CD4-positive, alpha-beta T cell treated with Interleukin-1 beta for 1 hour (primary cell): ENCODE results near the gene DNAJA4.

Source experiments
- DNase-seq, 2 donors: peaks; one replicate each; pipeline ENCODE4 v3.0.0-alpha.2; 2020 to 2022

Gene DNAJA4

DNA sequence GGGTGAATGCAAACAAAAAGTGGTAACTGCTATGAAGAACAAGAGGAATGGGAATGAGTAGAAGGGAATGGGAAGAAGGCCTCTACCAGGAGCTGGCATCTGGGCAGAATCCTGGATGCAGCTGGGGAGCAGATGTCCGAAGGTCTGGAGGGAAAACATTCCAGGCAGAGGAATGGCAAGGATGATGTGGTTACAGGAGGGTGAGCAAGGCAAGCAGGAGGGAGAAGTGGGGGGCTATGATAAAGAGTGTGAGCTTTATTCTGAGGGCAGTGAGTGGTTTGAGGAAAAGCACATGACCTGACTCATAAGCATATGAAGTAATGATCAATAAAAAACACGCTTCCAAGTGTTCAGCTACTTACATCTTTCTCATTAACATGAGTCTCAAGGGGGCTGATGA is 18.0 kb downstream of the DNAJA4 start:
- no peak for DNase-seq

DNA sequence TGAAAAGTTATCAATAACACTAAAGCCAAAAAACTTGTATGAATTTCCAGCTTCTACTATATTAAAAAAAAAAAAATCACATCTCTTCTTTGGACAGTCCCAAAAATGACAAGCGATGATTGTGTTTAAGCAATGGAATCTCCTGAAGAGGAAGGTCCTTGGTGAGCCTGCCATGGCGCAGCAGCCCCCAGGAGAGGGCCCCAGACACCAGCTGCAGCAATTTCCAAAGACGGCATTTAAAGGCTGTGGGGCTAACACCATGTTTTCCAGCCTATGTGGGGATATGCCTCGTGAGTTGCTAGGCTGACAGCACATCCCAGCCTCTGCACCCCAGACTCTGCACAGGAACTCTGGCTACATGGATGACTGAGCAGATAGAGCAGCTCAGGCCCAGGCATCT is 20.4 kb downstream of the DNAJA4 start:
- DNase-seq: no peak

DNA sequence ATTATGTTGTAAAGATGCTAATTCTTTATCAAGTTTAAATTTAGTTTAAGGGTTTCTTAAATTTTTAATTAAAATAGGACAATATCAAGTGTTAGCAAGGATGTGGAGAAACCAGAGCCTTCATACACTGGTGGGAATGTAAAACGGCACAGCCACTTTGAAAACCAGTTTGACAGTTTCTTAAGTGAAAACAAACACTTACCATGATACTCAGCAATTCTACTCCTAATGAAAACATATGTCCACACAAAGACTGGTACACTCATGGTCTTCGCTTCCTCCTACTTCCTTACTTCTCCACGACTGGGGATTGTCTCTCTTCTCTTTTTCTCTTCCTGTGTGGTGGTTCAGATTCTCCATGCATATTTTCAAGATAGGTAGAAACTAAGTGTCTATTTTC is 25.9 kb downstream of the DNAJA4 start:
- DNase-seq: no peak

DNA sequence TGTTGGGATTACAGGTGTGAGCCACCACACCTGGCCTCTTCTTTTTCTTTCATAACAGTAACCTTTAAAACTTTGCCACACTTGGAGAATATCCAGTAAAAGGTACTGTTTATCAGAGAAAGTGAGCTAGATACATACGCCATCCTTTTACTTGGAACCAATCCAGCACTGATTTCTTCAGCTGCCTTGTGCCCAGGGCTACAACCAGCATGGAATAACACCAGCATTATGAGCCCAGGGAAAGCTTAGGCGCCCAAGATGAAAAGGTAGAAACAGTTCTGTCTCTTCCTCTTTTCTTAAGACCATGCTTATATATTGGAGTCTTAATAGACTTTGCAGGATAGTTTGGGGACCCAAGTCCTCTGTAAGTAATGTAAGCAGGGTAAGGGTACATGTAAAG is 26.7 kb downstream of the DNAJA4 start:
- DNase-seq: no peak

DNA sequence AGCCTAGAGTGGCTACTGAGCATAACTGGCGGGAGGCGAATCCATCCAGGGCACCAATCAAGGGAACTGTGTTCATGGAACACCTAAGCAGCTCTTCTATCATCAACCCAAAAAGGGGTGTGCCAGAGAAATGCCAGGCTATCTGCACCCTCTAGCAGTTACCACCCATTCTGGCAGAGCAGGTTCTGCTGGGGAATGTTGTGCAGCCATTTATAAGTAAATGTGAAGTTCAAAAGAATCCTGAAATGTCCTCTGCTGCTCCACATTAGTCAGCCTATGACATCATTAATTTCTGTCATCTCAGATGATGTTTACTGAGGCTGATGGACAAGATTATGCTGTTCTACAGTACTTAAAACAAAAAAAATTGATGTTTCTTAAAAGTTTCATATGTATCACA is 27.3 kb downstream of the DNAJA4 start:
- DNase-seq: no peak

DNA sequence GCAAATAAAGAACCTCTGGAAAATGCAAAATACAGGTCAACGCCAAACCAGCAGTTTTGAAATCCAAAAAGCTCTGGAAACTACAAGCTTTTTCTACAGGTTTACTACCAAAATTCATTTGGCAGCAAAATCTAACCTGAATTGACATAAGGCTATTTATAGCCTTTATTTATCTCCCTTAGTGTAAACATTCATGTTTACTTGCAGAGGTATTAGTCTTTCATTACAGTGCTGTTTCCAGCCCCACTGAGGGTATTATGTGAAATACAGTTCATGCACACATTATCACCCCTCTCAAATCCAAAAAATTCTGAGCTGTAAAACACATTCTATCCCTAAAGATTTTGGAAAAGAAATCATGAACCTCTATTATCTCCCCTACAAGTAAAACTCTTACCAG is 27.9 kb downstream of the DNAJA4 start:
- DNase-seq: no peak

DNA sequence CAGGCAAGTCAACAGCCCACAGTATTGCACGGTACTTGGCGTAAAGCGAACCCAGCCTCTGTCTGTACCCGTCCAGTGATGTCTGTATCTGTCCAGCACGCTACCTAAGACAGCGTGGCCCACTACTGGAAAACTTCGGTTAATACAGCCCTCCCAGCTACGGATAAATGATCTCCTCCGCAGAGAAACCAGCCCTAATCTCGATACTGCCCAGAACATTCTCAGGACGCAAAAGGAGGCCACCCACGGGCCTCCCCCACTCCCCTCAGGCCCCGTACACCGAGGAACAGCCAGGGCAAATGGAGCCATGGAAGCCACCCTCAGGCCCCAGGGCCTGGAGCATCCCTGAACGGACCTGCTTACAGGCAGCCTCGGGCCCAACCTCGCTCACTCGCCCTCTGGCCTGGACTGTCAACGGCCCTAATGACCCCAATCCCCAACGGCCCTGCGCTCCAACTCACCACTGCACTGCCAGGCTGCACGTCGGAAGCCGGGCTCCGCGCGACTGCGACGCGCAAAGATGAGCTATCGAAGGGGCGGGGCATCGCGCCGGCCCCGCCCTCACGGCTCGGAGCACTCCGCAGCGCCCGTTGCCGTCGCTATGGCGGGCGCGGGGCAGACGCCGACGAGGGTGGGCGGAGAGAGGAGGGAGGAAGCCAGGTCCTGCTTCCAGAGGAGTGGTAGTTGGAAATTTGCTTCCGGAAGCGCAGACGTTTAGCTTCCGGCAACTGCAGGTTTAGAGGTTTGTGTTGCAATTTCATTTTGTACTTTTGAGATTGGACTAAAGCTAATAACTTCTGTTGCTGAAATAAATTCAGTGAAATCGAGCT is 35.0 kb downstream of the DNAJA4 start, which contains the start of gene SKIC8:
Gene SKIC8, minus strand, starts transcription at position 509 of the 830 bp plus-strand sequence. CDS start 3,923 bp downstream, outside the sequence.
- peak; percentile 90 to 91 for DNase-seq

DNA sequence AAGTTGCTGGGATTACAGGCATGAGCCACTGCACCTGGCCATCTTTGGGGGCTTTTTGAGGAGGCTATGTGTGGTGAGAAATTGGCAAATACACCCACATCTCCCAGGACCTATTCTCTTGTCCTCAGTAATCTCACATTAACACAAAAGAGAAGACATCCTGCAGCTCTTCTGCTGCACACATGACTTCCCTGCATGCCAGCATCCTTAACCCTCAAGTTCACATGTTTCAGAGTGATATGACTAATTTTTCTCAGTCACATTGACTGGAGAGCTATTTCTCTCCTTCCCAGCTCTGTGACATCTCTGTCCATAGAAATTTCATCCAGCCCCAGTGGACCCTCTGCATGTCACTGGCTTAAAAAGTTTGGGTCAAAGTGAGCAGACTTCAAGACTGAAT is 37.0 kb downstream of the DNAJA4 start:
- DNase-seq: no peak

DNA sequence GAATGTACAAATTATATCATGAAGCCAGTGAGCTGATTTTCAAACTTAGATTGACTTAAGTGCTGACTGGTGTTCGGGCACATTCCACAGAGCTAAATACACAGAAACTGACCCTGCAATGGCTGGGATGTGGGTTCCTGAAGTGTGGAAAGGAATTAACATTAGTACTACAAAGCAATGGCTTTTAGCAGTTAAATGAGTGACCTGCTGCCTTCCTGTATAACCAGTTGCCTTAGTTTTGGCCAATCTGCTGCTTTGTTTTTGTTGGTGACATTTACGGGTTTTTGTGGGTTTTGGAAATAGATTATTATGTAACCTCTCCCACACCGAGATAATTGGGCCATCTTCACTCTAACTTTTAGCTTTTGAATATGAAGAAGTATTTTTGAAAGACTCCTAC is 37.5 kb downstream of the DNAJA4 start:
- no peak for DNase-seq

DNA sequence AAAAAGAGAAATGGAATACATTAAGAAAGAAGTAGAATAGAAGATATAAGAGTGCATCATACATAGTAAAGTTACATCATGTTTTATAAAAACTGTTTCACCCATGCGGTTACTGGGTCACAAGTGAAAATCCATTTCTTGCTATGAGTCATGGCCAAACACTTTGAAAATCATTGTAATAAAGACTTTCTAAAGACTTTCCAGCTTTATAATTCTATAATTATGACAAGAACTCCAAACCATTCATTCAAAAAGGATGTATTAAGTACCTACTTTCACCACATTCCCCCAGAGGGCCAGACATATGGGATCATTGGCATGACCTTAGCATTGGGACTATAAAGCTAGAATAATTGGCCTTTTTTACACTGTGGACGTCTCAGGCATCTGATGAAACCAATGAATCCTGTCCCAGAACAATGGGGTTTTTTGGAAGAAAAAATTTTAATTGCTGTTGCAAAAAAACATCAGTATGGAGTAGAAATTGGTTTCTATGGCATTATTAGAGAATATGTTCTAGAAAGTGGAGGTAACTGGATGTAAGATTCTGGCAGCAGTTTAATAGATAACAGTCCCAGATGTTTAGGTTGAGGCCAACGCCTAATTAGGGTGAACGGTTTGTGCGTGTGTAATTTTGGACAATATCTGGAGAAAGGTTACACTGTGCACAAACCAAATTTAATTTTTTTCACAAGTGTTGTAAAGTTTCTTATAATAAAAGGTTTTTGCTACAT is 38.4 kb downstream of the DNAJA4 start:
- DNase-seq: no peak

DNA sequence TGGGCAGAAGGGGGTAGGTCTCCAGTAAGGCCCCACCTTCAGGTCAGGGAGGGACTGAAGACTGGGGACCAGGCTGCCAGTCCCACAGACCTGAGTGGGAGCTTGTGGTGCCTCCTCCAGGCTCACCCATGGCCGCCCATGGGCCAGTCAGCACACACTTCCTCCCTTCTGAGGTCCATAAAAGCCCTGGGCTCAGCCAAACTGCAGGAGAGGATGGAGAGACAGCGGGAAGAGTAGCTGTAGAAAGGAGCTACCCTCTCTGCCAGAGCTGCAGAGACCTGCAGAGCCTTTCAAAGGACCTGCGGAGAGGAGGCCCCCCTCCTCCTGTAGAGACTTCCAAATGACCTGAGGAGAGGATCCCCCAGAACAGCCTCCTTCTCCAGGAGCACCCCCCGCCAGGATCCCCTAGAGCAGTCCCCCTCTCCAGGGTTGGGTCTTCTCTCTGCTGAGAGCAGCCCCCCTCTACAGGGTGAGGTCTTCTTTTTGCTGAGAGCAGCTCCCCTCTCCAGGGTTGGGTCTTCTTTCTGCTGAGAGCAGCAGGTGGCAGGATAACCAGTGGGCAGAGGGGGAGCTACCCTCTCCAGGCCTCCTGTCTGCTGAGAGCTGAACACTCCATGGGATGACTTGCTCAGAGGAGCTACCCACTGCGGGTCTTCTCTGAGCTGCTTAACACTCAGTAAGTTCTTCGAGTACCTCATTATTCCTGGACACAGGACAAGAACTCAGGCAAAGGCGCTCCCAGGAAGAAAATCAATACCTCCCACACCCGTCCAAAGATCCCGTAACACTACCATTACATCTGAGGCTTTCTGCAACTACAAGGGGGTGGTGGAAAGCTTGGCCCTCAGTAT is 40.1 kb downstream of the DNAJA4 start:
- no peak for DNase-seq

DNA sequence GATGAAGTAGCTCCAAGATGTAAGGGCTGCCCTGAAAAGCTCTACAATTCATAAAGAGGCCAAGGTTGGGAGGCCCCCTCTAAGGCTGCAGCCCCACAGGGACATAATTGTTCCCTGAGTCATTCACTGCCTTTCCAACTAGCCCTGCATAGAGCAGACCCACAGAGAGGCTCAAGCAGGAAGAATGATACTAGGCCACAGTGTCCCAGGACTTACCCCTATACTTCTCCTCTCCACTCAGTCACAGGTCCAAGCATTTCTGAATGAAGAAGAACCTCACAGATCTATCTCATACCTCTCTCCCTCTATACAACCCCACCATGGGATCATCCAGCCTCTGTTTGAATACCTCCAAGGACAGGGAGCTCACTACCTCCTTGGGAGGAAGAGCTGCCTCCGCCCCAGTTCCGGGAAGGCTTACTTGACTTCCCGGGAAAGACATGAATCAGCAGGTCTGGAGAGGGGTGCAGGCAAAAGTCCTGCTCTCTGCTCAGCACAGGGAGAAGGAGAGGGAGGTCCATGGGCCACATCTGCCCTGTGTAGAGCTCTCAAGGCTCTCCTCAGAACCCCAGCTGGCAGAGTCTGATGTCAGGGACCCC is 41.9 kb downstream of the DNAJA4 start:
- DNase-seq: no peak

DNA sequence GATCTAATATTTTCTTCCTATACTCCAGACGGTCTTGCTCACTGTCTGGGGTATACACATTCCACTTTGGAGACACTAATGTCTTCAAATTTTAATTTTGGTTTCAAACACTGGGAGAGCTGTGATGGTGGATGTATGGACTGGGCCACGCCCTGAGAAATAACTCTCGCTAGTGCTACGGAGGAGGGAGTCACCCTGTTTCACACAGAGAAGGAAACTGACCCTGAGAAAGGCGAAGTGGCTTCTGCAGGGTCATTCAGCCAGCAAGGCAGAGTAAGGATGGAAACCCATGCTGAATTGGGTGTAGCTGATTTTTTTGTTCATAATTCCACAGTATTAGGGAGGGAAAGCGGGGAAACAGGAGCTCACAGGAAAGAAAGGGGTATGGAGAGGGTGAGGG is 43.6 kb downstream of the DNAJA4 start:
- peak in 1 of 2 donors; percentile 35 for DNase-seq

DNA sequence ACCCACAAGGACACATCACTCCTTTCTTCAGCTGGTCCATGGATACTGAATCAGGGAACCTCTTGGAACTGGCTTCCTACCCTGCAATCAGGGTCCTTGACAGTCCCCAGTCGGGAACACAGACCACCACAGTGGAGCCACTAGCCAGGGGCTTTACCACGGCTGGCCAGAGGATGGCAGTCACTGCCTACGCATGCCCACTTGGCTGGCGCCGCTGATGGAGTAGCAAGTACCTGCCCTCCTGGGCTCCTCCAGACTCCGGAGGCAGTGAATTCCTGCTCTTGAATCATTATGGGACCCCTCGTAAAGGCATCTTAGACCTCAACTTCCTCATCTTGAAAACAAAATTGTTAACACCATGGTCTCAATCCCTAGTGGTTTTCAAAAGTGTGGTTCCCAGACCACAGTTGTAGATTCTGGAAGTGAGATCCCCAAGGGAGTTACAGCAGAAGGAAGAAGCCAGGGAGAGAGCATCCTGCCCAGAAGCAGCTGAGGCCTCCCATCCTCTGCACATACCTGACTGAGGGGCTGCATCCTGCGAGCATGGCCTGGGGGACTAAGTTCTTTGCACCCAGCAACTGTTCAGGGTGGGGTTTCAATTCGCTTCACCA is 44.2 kb downstream of the DNAJA4 start:
- peak; percentile 30 to 49 for DNase-seq

DNA sequence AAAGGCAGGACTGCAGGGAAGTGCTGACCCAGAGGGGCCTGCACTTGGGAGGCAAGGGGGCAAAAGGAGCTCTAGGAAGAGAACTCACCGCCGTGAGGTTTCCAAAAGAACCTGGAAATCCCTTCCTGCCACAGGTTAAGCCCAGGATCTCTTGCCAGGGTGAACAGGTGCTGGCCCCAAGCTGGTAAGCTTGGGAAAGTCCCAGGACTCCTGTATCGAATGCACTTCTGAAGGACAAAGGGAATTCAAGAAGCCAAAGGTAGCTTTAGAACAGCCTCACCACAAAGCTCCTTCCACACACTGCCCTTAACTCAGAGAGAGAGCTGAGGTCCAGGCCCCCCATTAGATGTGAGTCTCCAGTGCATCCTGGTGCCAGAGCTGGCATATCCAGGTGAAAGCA is 46.9 kb downstream of the DNAJA4 start:
- no peak for DNase-seq

DNA sequence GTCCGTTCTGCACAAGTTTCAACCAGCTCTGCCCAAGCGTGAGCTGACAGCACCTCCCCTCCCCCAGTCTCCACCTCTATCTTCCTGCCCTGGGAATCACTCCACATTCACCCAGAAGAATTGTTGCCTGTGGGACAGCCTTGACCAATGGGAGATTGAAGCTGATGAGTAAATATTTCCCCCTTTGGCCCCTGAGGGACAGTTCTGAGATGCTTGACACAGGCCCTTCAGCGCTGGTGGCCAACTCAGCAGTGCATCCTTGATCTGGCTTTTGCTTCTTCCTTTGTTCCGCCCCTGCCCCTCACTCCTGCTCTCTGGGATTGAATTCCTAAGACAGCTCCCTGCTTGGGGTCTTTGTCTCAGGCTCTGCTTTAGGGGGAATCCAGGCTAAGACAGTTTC is 48.2 kb downstream of the DNAJA4 start:
- DNase-seq: no peak

DNA sequence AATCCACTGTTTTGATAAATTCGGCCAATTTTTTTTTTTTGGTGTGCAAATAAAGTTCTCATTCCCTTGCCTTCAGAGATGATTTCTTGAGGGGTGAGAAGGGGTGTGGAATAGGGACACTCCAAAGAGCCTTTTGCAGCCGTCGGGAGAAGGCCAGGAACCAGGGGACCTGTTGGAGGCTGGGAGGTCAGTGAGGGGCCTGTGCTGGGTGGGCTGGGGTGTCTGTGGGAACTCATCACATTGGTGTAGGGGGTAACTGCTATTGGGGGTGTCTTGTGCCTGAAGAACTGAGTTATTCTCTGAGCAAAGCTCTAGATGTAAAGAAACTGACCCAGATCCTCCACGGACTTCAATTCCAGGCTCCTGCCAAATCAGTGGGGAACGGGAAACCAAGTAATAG is 48.6 kb downstream of the DNAJA4 start:
- no peak for DNase-seq

DNA sequence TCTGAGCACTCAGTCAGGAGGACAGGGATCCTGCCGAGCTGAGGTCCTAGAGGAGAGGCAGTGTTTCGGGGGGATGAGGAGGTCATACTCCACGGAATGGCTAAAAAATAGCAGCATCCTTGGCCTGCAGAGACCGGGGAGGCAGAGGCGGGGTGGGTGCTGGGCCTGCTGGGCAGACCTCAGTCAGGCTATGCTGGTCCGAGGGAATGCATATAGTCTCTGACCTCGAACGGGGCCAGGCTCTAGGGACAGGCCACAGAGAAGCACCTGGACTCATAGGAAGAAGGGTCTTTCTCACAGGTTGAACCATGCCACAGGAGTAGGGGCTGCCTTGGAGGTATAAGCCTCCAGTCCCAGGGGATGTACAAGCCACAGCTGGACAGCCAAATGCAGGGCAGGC is 49.0 kb downstream of the DNAJA4 start:
- DNase-seq: no peak

DNA sequence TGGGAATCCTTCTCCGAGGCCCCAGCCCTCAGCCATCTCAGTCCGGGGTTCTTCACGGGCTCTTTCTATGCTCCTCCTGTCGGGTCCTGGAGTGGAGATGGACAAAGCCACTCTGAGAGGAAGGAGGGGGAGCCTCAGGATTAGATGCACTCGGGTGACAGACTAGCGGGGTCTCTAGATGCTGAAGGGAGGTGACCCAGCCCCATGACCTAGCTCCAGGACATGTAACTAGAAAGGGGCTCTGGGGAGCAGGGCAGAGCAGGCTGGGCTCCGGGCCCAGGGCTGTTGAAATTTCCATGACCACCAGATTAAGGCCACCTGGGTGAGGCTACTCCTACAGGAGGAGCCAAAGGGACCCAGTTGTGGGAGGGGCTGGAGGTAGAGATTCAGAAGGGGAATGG is 49.8 kb downstream of the DNAJA4 start:
- DNase-seq: no peak

DNA sequence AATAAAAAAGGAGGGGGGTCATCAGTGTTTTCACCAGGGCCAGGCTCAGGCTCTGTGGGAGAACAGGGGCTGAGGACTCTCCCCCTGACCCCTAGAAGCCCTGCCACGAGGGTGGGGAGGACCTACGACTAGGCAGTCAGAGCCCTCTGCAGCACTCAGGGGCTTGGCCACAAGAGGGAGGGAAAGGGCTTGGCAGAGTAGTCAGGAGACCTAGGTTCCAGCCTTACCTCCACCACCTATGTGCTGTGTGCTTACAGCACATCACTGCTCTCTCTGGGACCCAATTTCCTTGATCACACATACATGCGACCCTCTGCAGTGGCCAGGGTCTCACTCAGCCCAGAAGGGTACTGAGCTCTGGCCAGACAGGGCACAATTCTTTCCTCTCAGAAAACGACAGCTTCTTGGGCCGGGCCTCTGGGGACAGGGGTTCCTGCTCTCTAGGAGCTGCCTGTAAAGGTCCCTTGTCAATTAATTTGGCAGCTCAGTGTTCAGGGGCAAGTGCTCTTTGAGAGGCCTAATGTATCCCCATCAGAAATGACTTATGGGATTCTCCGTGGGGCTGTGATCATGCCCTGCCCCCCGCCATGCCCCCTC is 51.4 kb downstream of the DNAJA4 start:
- DNase-seq: no peak

DNA sequence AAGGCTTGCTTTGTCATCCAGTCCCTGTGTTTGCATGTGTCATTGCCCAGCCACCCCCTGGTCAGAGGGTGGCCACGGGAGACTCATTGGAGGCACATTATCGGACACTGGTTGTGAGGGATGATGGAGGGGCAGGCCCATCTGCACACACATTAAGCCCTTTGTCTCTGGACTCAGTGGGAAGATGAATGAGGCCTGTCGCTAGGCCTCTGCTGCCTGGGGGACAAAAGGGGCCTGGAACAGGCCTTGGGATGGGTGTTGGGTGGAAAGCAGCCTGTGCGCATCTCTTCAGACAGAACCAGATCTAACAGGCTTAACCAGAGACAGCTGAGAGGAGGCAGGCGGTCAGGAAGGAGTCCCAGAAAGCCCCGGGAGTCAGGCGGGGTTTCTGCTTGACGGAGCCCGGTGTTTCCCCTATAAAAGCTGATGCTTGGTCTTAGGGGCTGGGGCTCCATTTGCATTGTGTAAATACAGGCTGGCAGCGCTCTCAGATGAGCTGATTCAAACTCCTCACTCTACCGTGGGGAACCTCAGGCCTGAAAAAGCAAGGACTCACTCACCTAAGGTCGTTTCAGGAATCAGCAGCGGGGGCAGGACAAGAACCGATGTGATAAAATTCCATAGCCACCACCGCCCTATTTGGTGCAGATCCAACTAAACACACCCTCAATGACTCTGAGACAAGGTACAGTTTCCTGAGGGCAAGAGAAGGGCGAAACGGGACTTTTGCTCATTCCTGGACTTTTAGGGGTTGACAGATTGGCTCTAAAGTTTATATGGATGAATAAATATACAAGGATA is 52.1 kb downstream of the DNAJA4 start:
- no peak for DNase-seq
